ENCODE data around the gene SMIM7.

GRCh38 chr19:16620584-16620983 lies 39.4 kb downstream of the SMIM7 start:
- TF ChIP-seq POLR2A (IDR thresholded peaks at IDR 0.05; ENCODE audit: low read depth, low read length) (no peak), POLR2AphosphoS5 (IDR thresholded peaks at IDR 0.05; ENCODE audit: low read depth, low read length) (no peak), TAF1 (IDR thresholded peaks at IDR 0.05; ENCODE audit: borderline replicate concordance, low read depth, low read length) (no peak)

All from GM12892 (cell line).